ENCODE measurements around the gene NUMBL. TPM values are rescaled to one million over a fixed set of nuclear protein-coding genes. Genes with fewer than 3 reads are reported as not detected.

The NUMBL gene
- polyA plus RNA-seq, 1 donor from 2014 or later, result 20.5 TPM

- TF ChIP-seq SMC3 (conservative IDR thresholded peaks at IDR 0.05; ENCODE audit: poor library complexity) (no peak), MXI1 (conservative IDR thresholded peaks at IDR 0.05; ENCODE audit: poor library complexity, severe bottlenecking) (no peak), POLR2AphosphoS5 (IDR thresholded peaks at IDR 0.05) (no peak)
- H3K9me2 ChIP-seq (ENCODE audit: insufficient read depth, low read length), result no peaks in the 10 kb centered on the region
These were observed 2.8 kb upstream of the NUMBL start for GRCh38 chr19:40693150-40693788.

GRCh38 chr19:40692212-40692551, 1.7 kb upstream of the NUMBL start:
- Histone ChIP-seq H3K4me2 (ENCODE audit: low read length) (no peak overlapping the region), H3K27ac (ENCODE audit: low read length) (no peak overlapping the region), H3K36me3 (ENCODE audit: insufficient read depth, low read length) (no peaks in the 10 kb centered on the region), H3K9me3 (ENCODE audit: low read length) (no peaks in the 10 kb centered on the region), H4K20me1 (ENCODE audit: insufficient read depth) (no peaks in the 10 kb centered on the region), H3K27me3 (ENCODE audit: insufficient read depth, low read depth, low read length) (no peaks in the 10 kb centered on the region), H3K9ac (ENCODE audit: low read length) (no peak overlapping the region), H2AFZ (ENCODE audit: low read depth, low read length) (no peak overlapping the region), H3K9me2 (ENCODE audit: insufficient read depth, low read length) (no peaks in the 10 kb centered on the region), H3K4me3 (ENCODE audit: low read length) (no peak overlapping the region), H3K79me2 (replicated peaks; ENCODE audit: insufficient read depth, low read length) (peaks cover 21% of the 10 kb centered on the region), H3F3A (ENCODE audit: insufficient read depth, low read length, poor library complexity, severe bottlenecking) (no peaks in the 10 kb centered on the region)
- TF ChIP-seq REST (IDR thresholded peaks at IDR 0.05; ENCODE audit: borderline replicate concordance) (no peak), RAD21 (conservative IDR thresholded peaks at IDR 0.05) (no peak), SMC3 (conservative IDR thresholded peaks at IDR 0.05; ENCODE audit: poor library complexity) (no peak), CTCF (IDR thresholded peaks at IDR 0.05; ENCODE audit: poor library complexity, severe bottlenecking) (no peak), EZH2 (IDR thresholded peaks at IDR 0.05; ENCODE audit: borderline replicate concordance, insufficient read depth, low read length, poor library complexity, severe bottlenecking) (no peak), TAF1 (IDR thresholded peaks at IDR 0.05; ENCODE audit: low read depth) (no peak)

More at GRCh38 chr19:40693150-40693788, 2.8 kb upstream of the NUMBL start:
- Histone ChIP-seq H3F3A (ENCODE audit: insufficient read depth, low read length, poor library complexity, severe bottlenecking) (no peaks in the 10 kb centered on the region), H3K36me3 (ENCODE audit: insufficient read depth, low read length) (no peaks in the 10 kb centered on the region), H3K4me3 (ENCODE audit: low read length) (no peak overlapping the region), H3K9ac (ENCODE audit: low read length) (no peak overlapping the region), H3K27ac (ENCODE audit: low read length) (no peak overlapping the region), H3K27me3 (ENCODE audit: insufficient read depth, low read depth, low read length) (no peaks in the 10 kb centered on the region), H3K79me2 (replicated peaks; ENCODE audit: insufficient read depth, low read length) (peaks cover 15% of the 10 kb centered on the region), H3K9me3 (ENCODE audit: low read length) (no peaks in the 10 kb centered on the region), H4K20me1 (ENCODE audit: insufficient read depth) (no peaks in the 10 kb centered on the region), H3K4me2 (ENCODE audit: low read length) (no peak overlapping the region), H2AFZ (ENCODE audit: low read depth, low read length) (no peak overlapping the region)

All from neural cell (in vitro differentiated cells).